ENCODE data around the gene EPHA2.

Gene EPHA2

GRCh38 chr1:16149702-16150488 lies 6.0 kb downstream of the EPHA2 start:
- DNase-seq (ENCODE audit: low read depth) = no peak

GRCh38 chr1:16149146-16149545 lies 6.7 kb downstream of the EPHA2 start:
- no peak for DNase-seq (ENCODE audit: low read depth)

GRCh38 chr1:16148329-16149092 lies 7.4 kb downstream of the EPHA2 start:
- DNase-seq (ENCODE audit: low read depth) = no peak

GRCh38 chr1:16147156-16147926 lies 8.5 kb downstream of the EPHA2 start:
- no peak for DNase-seq (ENCODE audit: low read depth)

- no peak for DNase-seq (ENCODE audit: low read depth)
Measured at GRCh38 chr1:16146279-16147155, 9.4 kb downstream of the EPHA2 start.

DNA sequence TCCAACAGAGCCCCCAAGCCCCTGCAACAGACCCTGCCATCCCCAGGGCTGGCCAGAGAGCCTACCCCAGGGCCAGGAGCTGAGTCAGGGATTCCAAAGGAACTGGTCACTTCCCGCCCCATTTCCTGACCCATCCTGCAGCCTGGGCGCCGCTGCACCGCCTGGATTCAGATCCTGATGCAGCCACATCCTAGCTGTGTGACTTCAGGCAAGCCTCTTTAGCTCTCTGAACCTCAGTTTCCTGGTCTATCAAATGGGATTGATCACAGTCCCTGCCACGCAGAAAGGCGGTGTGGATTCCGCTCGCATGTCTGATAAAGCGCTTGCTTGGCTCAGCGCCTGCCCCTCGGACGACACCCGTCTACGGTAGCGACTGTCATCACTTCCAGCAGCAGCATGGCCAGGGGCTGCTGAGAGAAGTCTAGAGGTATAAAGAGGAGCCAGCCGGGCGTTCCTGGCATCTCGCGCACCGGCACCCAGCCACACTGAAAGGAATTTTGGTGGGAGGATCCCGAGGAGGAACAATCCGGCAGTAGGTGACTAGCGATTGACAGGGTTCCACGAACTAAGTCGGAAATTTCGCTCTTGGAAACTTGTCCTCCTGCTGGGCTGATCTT lies 10.1 kb downstream of the EPHA2 start:
- DNase-seq (ENCODE audit: low read depth) = no peak

DNA sequence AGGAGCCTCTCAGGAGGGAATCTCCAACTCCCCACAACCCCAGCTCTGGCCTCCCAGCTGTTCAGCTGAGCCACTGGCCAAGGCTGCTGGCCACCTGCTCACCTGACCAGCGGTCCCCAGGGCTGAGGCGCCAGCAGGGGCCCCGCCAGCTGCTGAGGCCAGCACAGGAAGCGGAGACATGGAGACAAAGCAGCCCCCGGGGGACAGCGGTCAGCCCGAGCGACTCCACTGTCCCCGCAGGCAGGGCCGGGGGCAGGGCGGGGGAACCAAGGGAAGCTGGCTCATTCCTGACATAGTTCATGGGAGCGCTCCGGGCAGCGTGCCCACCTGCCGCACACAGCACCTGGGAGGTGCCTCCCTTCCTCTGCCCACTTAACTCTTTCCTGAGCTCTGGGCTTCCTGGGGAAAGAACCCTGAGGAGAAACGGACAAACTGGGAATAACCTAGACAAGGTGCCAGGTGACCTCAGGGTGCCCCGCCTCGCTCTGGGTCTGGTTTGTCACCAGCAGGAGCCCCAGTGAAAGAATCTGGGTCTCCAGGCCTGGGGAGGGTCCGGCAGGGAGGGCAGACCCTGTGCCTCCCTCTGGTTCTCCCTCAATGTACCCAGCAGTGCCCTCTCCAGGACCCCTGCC lies 10.7 kb downstream of the EPHA2 start:
- DNase-seq (ENCODE audit: low read depth) = no peak

DNA sequence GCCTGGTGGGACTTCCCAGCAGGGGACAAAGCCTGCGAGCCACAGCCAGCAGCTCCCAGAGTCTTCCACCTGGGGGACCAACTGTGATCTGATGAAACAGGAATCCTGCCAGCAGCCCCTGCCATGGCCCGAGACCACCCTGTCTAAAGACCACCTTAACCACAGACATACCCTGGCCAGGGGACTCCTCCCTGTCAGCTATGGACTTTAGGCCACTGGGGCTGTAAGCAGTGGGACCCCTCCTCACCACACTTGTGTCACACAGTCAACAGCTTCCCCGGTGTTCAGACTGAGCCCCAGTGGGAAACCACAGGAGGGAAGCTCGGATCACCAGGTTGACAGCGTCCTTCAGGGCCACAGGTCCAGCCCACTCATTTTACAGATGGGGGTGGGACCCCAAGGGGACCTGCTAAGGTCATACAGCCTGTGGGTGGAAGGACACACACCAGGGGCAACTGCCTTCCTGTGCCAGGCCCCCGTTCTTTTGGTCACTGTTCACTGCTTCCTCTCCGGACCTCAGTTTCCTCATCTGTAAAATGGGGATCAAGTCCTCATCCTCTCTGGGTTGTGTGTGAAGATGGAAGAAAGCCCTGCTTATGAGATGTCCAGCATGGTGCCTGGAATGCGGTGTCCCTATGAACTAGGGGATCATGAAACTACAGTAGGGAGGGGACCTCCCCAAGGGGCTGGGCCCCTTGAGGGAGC lies 11.4 kb downstream of the EPHA2 start:
- no peak for DNase-seq (ENCODE audit: low read depth)

DNA sequence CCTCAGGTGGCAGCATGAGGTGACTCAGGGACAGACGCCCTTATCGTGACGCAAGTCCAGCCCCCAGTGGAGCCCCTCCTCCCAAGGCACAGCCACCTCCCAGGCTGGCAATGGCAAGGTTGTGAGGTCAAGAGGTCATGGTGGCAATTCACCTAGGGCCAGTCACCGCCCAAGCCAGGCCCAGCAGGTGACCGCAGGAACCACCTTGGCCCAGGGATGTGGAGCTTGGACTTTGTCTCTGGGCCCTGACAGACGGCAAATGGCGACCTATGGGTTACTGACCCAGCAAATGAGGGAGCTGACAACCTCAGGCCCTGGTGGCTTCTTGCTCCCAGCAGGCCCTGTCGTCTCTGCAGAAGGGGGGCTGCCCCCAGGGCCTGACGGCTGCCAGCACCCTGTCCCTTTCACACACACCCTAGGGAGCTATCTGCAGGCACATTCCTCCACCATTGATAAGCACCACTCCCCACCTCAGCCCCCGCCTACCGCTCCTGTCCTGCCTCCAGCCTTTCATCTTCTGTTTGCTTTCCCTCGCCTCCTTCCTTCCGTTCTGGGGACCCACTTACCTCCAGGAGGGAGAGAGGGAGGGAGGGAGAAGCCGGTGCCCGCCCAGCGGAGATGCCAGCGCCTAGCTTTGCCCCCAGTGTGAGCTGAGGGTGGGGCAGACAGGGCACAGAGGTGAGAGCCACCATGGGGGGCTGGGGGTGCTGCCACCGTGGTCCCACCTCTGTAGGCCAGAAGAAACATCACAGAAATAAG lies 12.1 kb downstream of the EPHA2 start:
- no peak for DNase-seq (ENCODE audit: low read depth)

DNA sequence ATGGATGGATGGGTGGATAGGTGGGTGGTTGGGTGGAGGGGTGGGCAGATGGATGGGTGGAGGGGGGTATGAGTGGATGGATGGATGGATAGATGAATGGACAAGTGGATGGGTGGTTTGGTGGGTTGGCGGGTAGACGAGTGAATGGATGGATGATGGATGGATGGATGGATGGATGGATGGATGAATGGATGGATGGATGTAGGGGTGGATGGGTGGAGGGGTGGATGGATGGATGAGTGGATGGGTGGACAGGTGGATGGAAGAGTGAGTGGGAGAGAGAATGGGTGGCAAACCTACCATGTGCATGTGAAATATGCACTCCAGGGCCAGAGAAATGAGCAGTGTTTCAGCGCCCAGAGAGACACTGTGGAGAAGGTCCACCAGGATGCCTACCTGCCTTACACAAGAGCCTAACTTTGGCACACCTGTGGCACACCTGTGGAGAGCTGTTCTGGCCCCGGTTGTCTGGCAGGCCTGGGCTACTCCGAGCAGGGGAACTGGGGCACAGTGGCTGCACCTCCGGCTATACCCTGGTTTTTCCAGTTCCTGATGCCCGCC lies 12.8 kb downstream of the EPHA2 start:
- DNase-seq (ENCODE audit: low read depth) = no peak

DNA sequence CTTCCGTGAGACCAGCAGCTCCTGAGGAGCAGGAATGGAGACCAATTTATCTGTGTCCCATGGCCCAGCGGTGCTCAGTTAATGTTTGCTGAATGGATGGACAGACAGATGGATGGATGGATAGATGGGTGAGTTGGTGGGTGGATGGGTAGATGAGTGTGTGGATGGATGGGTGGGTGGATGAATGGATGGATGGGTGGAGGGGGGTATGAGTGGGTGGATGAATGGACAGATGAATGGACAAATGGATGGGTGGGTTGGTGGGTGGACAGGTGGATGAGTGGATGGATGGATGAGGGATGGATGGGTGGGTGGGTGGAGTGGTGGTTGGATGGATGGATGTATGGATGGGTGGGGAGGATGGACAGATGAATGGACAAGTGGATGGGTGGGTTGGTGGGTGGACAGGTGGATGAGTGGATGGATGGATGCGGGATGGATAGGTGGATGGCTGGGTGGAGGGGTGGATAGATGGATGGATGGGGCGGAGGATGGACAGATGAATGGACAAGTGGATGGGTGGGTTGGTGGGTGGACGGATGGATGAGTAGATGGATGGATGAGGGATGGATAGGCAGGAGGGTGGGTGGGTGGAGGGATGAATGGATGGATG lies 13.4 kb downstream of the EPHA2 start:
- DNase-seq (ENCODE audit: low read depth) = no peak

DNA sequence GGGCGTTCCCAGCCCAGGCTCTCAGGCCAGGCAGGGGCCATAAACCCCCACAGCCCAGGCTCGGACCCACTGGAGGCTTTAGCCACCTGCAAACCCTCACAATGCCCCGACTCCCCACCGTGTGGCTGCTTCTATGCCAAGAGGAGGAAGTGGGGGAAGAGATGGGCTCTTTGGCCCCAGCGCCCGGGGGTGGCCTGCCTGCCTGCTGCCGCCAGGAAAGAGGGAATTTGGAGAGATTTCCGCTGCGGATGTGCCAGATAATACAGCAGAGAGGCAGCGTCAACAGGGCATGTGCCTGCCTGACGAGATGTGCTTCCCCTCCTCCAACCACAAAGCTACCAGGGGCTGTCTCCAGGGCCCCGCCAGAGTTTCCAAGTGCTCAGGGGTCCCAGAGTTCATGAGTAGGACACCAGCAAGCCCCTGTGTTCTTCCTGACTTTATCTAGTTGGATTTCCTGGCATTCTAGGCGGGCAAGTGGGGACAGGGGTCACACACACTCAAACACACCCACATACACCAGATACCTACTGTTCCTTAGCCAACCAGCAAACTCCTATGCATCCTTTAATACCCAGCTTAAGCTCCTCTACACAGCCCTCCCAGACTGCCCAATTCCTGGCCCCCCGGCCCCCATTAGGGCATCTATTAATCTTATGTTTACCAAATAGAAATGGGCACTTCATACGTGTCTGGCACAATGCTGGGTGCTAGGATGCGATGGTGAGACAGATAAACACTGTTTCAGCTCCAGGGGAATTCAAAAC lies 14.1 kb downstream of the EPHA2 start:
- no peak for DNase-seq (ENCODE audit: low read depth)

DNA sequence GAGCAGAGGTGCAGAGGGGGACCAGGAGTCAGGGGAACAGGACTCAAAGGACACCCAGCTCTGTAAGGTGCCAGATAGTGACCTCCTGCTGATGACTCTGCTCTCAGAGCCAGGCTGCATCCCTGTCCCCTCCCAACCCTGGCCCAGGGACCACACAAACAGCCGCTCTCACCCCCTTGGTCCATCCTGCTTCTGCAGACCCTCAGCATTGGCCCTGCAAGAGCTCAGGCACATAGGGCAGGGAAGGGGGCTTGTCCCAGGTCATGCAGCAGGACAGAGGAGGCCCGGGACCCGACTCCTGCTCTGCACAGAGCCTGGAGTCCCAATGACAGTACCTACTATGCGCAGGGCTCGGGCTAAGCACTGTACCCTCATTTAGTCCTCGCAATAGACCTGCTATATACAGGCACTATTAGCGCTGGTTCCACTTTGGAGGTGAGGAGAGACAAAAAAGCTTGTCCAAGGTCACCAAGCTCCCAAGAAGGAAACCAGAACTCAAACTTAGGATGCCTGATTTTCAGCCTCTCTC lies 15.7 kb downstream of the EPHA2 start:
- DNase-seq (ENCODE audit: low read depth) = no peak

DNA sequence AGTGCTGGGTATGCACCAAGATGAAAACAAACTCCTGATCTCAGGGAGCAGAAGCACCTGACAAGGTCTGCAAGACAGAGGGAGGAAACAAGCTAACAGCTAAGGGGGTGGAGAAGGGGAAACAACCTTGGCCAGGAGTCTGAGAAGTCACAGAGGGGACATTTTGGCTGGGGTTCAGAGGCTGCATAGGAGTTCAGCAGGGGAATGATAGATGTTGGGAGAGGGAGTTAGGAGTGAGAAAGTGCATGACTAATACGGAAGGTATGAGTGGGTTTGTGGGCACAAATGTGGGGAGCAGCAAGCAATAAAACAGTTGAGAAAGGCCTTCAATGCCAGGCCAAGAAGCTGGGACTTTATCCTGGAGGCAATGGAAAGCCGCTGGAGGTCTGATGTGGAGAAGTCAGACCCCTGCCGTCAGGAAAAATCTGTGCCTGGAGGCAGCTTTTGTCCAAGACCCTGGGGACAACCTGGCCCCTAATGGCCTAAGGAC lies 16.4 kb downstream of the EPHA2 start:
- no peak for DNase-seq (ENCODE audit: low read depth)

DNA sequence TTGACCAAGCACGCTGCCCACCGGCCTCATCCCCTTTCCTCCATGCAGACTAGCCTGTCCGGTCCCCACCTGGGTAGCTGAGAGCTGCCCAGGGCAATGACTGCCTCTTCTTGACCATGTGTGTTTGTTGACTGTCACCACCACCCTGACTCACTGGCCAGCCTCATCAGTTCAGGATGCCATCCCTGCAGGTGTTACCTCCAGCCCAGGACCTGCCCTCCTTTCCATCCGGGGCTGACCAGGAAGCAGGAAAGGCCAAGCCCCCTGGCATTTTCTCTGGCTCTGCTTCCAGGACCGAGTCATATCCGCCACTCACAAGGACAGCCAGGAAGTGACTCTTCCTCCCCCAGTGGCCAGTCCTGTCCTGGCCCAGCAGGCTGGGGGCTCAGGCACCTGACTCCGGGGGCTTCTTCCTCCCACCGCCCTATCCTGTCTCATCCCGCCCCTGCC lies 17.1 kb downstream of the EPHA2 start:
- no peak for DNase-seq (ENCODE audit: low read depth)

GRCh38 chr1:16137890-16138467 lies 17.9 kb downstream of the EPHA2 start:
- no peak for DNase-seq (ENCODE audit: low read depth)

GRCh38 chr1:16135501-16135900 lies 20.4 kb downstream of the EPHA2 start:
- no peak for DNase-seq (ENCODE audit: low read depth)
